ENCODE data around the gene SLC12A9.

DNA sequence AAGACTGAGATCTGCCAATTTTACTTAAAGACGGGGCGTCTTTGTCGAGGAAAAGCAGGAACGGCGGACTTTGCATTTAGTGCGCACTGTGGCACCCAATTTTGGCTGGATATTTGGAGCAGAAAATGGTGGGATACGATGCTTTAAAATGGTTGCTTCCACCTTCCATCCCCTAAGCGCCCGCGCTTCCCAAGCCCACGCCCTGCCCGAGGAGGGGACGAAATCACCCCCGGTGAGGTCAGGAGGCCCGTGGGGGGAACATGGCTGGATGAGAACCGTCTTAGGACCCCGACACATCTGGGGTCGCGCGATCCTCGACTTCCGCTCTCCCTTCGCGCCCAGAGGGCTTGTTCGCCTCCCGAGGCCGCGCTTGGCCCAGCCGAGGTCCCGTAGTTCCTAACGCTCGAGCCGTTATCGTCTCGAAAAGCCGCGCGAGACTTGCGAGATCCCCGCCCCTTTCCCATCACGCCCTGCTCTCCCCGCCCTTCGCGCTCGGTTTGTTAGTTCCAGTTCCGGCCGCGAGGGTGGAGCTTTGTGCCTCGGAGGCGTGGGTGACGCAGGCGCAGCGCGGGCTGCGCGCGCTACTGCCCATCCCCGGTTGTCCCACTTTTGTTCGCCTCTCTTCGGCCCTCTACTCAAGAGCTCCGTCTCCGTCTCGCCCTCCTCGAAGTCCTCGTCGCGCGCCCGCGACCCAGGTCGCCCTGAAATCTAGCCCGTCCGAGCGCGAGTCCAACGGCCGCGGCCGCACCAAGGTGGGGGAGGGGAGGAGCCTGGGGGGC, 22.3 kb downstream of the SLC12A9 start, which contains the start of gene SRRT:
- TF ChIP-seq TAF1 (IDR thresholded peaks at IDR 0.05; ENCODE audit: low read depth) (peak; percentile 86), FOXM1 (IDR thresholded peaks at IDR 0.05; ENCODE audit: borderline replicate concordance, low read depth) (0 out of 2 replicates have a peak, but pooled peaks have one; percentile 36), CREB1 (IDR thresholded peaks at IDR 0.05; ENCODE audit: low read depth) (peak; percentile 52)
